ENCODE measurements around the gene ASIC2.

The ASIC2 gene

DNA sequence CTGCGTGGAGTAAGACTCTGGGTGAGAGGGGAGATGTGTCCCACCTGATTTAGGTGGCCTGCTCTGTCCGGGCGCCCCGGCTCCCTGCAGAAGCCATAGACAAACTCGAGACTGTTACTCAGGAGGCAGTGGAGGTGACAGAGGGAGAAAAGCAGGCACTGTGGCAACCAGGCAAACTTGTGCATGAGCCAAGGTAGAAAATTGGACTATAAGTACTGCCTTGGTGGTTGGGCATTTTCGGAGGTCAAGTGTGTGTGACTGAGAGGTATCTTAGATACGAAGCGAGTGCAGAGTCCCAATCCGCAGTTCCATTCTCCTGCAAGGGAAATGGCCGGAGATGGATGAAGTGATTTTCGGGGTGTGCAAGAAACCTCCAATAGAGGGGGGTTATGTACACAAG lies 328.6 kb downstream of the ASIC2 start:
- Histone ChIP-seq H3K9ac (ENCODE audit: low read length) (no peak overlapping the region), H3K4me1 (ENCODE audit: control insufficient read depth, insufficient read depth, low read length) (peaks cover 24% of the 10 kb centered on the region), H3K36me3 (ENCODE audit: control insufficient read depth, insufficient read depth, low read length) (no peaks in the 10 kb centered on the region), H3K4me3 (ENCODE audit: low read length) (no peak overlapping the region), H3K9me3 (ENCODE audit: control insufficient read depth, low read length) (no peaks in the 10 kb centered on the region), H3K27me3 (ENCODE audit: control insufficient read depth, insufficient read depth, low read length) (no peaks in the 10 kb centered on the region)
